GM15510 (cell line): ENCODE data around the gene KASH5.

Experiments used
- POLR2A ChIP-seq: IDR thresholded peaks from 3 replicates; pipeline ENCODE4 v1.6.1; 2011; ENCODE audit warnings: borderline replicate concordance; ENCODE audit not compliant: insufficient read length; ENCODE audit errors: extremely low read depth

Gene KASH5

DNA sequence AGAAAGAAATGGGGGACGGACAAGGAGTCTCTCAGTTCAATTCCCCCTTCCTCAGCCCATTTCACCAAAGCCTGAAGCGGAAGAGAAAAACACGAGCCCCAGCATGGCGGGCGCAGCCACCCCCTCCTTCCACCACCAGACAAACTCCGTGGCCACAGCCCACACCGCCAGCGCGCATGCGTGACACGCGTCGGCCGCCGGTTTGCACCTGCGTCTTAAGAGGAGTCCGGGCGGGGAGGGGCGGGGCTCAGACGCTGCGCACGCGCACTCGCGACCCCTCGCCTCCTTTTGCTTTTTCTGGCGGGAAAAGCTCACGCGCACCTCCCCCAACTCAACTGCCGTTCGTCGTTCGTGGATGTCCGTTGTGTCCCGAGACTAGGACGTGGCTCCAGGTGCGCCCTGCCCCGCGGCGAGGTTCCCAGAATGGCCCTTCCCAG, at the start of gene KASH5:
TSS of gene KASH5 (plus strand) at position 314 of the 437 bp plus-strand sequence. CDS start 2,635 bp downstream, outside the sequence.
- no peak for TF ChIP-seq POLR2A

- no peak for TF ChIP-seq POLR2A
Measured at GRCh38 chr19:49338691-49339300, 49.3 kb upstream of the KASH5 start.

- TF ChIP-seq POLR2A: no peak
Measured at GRCh38 chr19:49339301-49340068, 48.6 kb upstream of the KASH5 start.

DNA sequence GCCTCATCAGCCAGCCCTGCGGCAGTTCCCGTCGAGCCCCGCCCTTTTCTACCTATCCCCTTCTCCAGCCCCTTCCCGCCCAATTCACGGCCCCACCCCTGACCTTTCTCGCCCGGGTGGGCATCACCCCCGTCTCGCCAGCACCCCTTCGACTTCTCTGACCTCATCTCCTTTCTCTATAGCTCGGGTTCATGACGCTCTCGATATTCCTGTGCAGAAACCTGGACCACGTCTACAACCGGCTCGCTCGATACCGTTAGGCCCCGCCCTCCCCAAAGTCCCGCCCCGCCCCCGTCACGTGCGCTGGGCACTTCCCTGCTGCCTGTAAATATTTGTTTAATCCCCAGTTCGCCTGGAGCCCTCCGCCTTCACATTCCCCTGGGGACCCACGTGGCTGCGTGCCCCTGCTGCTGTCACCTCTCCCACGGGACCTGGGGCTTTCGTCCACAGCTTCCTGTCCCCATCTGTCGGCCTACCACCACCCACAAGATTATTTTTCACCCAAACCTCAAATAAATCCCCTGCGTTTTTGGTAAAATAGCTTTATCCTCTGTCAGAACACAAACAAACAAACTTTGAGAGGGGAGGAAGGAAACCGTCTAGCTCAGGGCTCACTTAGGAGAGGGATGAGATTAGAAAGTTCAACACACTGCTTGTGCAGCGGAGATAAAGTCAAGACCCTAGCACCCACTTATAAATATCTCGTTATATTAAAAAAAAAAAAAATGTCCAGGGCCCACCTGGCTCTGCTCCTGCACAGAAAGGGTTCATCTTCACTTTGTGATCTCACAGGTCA, 47.8 kb upstream of the KASH5 start:
- peak; percentile 33 for TF ChIP-seq POLR2A

GRCh38 chr19:49340865-49341718, 47.0 kb upstream of the KASH5 start:
- no peak for TF ChIP-seq POLR2A

DNA sequence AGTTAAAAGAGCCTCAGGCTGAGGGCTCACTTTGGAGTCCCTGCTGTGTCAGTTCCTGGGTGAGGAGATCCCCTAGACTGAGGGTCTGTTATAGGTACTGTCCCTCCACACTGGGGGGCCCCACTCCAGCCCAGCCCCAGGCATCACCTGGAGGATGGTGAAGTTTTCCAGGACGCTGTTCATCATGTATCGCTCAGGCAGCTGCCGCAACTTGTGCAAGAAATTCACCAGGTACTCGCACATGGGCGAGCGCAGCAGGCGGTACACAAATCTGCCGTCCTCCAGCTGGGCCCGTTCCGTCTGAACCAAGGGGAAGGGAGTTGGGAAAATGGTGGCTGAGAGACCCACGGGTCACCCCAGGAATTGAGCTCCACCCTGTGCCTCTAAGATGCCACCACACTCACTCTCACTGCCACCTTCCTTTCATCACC, 45.7 kb upstream of the KASH5 start:
- TF ChIP-seq POLR2A: peak; percentile 27

GRCh38 chr19:49343123-49343522, 44.9 kb upstream of the KASH5 start:
- no peak for TF ChIP-seq POLR2A

DNA sequence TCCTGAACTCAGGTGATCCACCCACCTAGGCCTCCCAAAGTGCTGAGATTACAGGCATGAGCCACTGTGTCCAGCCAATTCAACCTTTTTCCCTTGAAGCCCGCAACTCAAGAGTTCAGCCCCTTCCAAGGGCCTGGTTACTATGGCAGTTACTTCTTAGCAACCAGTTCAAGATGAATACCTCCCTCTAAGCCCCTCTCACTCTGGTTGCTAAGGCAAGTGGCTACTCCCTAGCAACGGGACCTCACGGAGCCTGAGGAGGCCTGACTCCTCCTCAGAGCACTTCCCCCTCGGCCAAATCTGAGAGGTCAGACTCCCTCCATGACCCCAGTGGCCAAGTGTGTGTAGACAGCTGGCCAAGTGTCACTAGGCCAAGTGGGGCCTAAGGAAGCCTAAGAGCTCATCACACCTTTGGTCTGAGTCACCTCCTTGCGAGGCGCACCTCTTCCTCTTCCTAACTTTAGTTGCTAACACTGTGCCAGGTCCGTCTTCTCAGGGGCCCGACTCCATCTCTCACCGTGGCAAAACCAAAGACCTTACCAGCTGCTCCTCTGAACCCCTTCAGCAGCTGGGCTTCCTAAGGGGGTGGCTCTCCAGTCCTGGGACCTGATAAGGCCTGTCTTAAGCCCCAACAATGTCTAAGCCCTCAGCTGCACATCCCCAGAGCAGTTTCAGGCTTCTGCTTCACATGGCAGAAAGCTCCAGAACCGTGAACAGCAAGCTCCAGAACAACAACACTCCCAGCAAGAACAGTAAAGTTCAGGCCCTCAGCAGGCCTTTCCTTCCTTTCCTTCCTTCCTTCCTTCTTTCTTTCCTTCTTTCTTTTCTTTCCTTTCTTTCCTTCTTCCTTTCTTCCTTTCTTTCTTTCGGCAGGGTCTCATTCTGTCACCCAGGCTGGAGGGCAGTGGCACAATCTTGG, 43.3 kb upstream of the KASH5 start:
- TF ChIP-seq POLR2A: no peak

- TF ChIP-seq POLR2A: no peak
Measured at GRCh38 chr19:49347191-49347590, 40.9 kb upstream of the KASH5 start.

DNA sequence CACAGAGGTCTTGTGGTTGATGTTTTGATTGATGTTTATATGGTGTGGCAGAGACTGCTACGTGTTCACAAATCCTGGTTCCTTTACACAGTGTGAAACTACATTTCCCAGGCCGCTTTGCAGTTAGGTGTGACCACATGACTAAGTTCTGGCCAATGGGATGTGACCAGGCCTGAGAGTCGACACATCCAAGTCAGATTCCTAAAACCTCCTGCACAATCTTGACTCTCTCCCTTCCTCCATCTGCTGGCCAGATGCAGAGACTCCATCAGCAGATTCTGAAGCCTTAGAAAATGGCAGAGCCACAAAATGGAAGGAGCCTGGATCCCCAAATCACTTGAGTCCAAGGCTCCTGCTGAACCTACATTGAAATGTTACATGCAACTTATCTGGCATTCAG, 40.2 kb upstream of the KASH5 start:
- no peak for TF ChIP-seq POLR2A

DNA sequence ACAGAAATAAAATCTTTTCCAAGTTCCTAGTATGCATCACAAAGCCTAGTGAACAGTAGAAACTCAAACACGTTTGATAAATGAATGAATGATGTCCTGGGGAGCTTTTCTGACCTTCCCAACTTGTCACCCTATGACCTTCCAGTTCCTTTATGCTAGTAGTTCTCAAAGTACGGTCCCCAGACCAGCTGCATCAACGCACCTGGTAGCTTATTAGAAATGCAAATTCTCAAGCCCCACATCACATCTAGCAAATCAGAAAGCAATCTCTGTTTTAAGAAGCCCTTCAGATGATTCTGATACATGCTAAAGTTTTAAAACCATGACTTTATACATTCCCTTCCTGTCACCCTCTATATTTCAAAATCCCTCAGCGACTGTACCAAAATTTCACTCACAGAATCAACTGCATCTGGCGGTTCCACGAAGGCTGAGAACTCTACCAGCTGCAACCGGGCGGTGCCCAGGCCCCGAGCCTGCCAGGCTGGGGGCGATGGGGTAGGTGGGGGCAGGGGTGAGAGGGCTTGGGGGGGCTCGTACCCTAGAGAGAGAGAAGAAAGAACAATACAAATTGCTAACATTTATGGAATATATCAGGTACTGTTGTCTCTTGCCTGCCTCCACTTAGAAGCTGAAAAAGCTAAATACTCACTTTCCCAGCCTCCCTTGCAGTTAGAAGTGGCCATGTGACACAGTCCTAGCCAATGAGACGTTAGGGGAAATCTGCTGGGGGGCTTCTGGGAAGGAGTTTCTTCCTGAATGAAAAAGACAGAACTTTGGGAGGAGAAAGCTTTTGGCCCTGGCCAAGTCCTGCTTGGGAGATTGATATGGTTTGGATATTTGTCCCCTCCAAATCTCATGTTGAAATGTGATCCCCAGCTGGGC, 39.5 kb upstream of the KASH5 start:
- no peak for TF ChIP-seq POLR2A

GRCh38 chr19:49349567-49349966, 38.5 kb upstream of the KASH5 start:
- TF ChIP-seq POLR2A: no peak
